Hypothalamus (tissue), 51 donors: ENCODE results near the gene NUP62CL.

Experiments used
- DNase-seq, 51 donors: peaks; one replicate each; lab custom pipeline; 2025; lab: John Stamatoyannopoulos, UW

The NUP62CL gene

GRCh38 chrX:107154787-107155620 lies 51.2 kb downstream of the NUP62CL start:
- no peak for DNase-seq

- DNase-seq: no peak
Measured at GRCh38 chrX:107153005-107153404, 53.2 kb downstream of the NUP62CL start.

DNA sequence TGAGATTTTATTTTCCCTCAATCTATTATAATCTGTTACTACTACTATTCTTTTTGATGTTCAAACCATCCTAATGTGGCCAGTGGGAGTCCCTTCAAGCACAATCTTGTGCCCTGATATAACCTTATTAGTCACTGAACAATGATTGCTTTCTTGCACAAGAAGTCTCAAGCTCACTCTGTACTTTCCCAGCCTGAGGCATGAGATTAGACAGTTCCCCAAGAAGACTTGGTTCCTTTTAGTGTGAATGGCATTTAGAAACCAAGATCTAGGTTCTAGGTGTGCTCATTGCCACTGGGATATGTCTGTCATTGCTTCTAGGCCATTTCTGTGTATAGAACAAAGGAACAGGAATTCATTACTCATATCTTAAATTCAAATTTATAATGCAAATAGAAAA lies 59.6 kb downstream of the NUP62CL start:
- DNase-seq: no peak

DNA sequence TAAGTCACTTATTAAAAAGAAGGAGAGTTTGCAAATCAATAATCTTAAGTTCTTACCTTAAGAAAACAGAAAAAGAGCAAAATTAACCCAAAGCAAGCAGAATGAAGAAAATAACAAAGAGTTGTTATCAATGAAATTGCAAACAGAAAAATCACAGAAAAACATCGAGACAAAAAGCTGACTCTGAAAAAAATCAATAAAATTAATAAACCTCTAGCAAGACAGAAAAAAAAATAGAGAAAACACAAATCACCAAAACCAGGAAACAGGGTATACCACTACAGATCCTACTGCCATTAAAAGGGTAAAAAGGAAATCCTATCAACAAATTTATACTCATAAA lies 70.3 kb downstream of the NUP62CL start:
- no peak for DNase-seq

DNA sequence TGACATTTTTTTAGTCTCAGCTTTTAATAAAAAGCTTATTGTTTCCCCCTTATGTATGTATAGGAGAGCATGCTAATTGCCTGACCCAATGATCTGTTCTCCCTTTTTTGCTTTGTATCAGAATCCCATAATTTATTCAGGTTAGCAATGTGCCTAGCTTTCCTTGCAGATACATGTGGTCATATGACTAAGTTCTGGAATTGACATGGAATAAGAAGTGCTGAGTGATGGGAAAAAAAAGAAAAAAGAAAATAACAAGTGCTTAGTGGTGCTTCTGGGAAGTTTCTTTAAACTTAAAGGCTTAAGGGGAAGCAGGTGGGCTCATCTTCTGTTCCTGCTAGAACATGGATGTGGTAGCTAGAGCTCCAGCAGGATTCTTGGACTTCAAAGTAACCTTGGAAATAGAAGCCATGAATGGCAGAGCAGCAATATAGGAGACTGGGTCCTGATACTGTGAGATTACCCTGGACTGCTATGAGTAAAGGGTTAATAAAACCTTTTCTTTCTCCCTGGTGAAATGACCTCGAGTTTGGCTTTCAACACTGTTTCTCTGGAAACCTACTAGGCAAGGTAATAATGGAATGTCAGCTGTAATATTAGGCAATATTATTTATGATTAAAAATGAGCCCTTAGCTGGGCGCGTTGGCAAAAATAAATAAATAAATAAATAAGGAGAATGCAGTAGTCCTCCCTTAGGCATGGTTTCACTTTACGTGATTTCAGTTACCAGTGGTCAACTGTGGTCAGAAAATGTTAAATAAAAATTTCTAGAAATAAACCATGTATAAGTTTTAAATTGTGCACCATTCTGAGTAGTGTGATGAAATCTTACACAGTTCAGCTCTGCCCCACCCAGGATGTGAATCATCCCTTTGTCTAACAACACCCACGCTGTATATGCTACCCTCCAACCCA lies 70.9 kb downstream of the NUP62CL start:
- no peak for DNase-seq

DNA sequence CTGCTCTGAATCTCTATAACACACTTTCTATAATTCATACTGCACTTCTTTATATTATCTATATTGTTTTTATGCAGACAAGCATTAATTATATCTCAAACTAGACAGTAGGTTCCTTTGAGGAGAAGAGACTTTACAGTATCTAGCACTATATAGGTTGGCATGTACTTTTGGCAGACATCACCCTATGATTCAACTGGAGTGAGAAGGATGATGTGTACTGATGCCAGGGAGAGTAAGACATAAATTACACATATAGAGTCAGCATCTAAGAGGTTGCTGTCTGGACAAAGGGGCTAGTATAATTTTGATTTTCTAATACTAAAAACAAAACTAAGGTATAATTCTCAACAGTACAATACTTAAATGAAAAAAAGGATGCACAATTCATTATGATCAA lies 82.5 kb downstream of the NUP62CL start:
- DNase-seq: no peak

DNA sequence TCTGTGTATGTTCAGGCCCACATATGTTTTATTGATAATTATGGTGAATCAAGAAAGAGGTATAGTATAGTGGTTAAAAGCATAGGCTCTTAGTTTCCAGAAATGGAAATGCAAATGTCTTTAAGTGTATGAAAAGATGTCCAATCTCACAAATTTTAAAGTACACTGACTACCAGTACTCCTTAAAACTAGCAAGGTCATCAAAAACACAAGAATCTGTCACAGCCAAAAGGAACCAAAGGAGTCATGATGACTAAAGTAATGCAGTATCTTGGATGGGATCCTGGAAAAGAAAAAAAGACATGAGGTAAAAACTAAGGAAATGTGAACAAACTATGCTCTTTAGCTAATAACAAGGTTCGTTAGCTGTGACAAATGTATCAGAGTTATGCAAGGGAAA lies 87.0 kb downstream of the NUP62CL start:
- no peak for DNase-seq

DNA sequence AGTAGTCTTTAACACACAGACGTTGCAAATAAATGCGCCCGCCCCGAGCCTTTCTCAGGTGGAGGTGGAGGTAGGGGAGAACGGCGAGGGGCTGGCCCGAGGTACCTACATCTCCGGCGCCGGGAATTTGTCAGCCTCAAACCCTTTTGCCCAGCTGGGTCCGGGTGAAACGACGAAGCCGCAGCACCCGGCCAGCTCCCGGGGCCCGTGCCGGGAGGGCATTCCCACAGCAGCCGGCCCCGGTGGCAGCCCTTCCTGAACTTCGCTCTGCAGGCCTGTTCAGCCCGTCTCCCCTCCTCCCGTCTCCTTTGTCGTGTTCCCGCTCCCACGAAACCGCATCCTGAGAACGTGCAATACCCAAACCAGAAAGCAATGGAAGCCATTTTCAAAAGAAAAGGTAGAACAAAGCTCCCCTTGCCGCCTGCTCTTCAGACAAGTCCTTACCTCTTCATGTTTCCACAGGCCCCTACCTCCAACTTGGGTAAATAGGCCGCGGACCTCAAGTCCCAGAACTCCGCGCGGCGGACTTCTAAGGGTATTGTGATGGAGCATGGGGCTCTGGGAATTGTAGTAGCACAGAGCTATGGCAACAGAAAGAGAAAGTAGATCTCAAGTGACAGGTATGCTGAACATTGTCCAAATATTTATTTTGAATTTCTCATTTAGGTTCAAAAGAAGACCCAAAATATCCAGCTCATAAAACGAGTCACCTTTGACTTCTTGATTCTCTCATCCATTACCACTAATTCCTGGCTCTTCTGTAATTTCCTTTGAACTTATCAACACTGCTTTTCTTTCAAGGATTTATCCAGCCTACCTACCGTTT lies 87.7 kb downstream of the NUP62CL start, which contains the start of gene RBM41:
RBM41 (minus strand) TSS at position 501 of the 826 bp plus-strand sequence; CDS start at position 452, 49 bp downstream.
- DNase-seq: peak; percentile 1 to 85 (median 52)

DNA sequence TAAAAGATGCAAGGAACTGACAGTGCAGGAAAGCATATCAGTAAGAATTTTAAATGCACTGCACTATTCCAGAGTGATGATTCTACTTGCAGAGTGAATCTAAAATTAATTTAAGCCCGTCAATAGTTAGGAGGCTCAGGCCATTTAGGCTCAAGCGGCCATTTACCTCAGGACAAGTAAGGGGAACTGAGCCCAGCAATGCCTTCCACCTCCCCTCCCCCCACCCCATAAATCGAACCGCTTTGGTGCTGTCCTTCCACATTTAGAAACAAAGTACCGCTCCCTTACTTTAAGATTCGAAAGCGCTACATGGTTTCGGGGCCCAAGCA lies 88.3 kb downstream of the NUP62CL start:
- peak in 12 of 51 donors; percentile 0 to 35 (median 2) for DNase-seq

DNA sequence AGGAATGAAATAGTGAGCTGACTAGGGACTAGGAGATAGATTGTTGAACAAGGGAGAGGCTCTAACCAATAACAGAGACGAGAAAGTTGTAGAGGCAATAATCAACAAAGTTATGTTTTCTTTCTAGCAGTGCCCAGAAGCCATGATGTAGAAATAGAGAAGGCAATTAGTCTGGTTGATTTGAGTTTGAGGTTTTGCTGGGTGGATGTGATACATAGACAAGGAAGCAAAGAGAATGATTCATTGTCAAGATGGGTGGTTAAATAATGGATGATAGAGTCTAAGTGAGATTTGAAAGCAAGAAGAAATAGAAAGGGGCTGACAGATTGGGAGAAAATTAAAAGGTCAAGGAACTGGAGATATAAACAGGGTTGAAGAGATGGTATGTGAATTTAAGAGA lies 98.8 kb downstream of the NUP62CL start:
- no peak for DNase-seq

- no peak for DNase-seq
Measured at GRCh38 chrX:107102980-107103379, 103.3 kb downstream of the NUP62CL start.

DNA sequence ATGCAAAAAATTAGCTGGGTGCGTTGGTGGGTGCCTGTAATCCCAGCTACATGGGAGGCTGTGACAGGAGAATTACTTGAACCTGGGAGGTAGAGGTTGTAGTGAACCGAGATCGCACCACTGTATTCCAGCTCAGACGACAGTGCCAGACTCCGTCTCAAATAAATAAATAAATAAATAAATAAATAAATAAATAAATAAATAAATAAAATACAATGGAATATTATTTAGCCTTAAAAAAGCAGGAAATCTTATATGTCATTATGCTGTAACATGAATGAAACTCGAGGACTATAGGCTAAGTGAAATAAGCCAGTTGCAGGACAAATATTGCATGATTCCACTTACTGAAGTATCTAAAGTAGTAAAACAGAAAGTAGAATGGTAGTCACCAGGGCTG lies 130.1 kb downstream of the NUP62CL start:
- no peak for DNase-seq
